KG1 (cell line): ENCODE results near the gene EPS8.

Source experiments
- DNase-seq: peaks from one replicate; lab custom pipeline; 2025; lab: John Stamatoyannopoulos, UW

EPS8 gene

DNA sequence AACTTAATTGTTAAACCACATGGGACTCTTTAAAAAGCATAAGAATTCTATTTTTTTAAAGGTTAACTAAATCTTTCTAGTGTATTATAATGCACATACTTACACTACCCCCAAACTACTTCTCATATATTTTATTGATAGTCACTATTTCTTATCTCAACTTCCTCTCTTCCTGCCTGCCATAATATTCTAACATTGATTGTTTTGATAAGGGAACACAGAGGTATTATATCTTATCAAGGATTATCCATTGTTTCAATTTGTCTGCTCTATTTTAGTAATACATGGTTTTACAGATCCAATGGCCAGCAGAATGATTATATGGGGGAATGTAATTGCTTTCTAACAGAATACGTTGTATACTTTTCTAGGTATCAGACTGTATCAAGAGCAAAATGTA, 98.9 kb downstream of the EPS8 start:
- DNase-seq = no peak

DNA sequence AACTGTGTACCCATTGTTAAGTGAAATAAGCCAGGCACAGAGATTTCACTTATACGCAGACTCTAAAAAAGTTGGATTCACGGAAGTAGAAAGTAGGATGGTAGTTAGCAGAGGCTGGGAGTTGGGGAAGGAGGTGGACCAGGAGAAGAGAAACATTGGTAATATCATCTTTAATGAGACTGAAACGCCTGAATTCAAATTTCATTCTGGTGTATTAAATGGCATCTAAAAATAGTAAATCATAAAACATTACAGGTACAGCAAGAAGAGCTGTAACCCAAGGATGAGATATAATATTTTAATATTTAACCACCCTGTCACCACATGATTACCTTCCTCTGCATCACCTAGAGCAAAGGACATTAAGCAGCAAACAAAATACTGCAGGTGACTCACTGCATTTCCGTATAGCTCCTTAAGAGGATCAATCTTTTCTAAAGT, 99.4 kb downstream of the EPS8 start:
- DNase-seq = no peak

DNA sequence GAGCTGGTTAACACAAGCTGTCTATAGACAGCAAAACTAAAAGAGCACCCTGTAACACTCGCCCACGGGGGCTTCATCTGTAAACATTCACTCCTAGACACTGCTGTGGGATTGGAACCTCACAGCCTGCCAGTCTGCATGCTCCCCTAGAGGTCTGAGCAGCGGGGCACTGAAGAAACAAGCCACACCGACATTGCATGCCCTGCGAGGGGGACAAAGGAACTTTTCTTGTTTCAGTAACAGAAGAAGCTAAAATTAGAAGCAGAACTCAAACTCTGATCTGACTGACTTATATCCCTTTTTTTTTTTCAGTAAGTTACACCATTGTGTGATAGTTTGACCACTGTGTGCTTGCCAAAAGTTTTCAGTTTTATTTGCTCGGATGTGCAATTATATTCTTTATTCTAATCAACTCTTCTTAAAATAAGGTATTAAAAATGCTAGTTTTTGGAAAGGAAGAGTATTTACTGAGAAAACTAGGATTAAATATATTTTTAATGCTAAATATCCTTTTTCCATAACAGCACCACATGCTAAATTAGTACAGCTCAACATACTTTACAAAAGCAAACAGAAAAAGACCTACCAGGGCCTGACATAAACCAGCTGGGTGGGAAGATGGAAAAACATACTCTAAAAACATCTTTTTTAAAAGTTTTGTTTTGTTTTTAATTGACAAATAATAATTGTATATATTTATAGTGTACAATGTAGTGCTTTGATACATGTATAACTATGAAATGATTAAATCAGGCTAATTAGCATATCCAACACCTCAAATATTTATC, 100.2 kb downstream of the EPS8 start:
- no peak for DNase-seq

DNA sequence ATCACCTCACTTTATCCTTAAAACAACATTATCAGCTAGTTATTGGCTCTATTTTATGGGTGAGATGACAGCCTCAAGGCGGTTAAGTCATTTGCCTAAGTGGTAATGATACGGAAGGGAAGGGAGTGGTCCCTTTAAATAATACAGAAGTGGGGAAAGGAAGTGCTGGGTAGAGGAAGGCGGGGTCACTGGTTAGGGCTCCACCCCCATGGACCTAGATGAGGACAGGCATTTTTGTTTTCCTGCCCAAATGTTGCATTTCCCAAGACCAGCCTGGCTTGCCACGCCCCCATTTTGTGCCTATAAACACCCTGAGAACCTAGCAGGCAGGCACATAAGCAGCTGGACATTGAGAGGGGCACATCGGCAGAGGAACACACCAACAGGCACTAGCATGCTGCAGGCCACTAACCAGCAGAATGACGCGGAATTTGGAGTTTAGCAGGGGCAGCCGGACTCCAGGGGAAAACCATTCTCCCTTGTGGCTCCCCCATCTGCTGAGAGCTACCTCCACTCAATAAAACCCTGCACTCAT, 100.9 kb downstream of the EPS8 start:
- no peak for DNase-seq

DNA sequence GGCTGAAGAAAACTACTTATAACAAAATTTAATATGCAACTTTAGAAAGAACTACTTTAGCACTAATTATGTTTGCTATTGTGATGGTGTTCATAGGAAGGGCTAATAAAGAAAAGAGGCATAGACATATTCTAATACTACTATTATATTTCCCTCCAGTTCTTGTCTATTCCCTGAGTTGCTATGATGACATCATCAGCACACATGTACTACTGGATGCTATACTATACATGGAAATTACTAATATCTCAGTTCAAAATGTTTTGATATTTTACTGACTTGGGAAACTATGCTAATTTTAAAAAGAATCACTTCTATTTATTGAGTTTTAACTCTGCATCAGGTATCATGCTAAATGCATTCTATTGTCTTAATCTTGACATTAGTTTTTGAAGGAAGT, 101.6 kb downstream of the EPS8 start:
- no peak for DNase-seq

DNA sequence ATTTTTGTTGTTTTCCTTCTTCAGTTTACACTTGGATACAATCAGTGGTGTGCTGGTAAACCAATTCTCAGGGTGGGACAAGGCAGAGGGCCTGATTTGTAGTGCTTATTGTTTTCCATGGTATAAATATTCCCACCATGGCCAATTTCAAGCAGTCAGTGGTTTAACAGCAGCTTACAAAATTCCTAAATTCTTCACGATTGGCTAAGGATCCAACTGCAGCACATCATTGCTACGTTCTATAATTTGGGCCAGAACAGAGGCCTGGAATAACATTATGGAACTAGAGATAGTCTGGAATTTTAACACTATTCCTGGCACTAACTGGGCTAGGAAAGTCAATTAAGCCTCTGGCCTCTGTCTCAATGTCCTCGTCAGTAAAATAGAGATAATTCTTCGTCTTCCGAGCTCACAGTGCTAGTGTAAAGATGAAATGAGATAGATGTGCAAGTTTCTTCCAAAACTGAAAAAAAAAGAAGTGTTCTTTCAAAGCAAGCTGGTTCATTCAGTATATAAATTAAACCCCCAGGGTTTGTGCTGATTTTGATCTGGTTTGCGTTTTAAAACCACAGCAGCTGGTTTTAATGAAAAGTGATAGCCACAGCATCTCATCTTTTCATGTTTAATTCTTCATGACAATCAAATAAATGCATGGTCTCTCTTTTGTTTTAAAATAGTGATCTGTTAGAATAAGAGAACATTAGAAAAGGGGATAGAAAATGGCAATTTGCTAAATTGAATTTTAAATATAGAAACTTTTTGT, 104.1 kb downstream of the EPS8 start:
- no peak for DNase-seq

DNA sequence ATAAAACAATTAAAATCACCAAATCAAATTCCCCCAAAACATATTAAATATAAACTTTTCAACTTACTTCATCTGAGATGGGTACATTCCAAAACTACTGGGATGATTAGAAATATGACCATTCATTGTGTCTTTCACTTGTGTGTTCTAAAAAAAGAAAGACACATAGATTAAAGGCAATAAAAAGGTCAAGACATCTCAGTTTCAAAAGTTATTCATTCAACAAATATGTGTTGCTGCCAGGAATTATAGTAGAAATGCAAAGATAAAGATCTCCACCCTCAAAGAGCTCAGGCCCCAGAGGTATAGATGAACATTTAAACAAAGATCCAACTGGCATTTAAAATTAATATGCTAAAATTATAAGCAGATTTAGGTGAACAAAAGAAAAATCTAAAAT, 106.4 kb downstream of the EPS8 start:
- DNase-seq = no peak

DNA sequence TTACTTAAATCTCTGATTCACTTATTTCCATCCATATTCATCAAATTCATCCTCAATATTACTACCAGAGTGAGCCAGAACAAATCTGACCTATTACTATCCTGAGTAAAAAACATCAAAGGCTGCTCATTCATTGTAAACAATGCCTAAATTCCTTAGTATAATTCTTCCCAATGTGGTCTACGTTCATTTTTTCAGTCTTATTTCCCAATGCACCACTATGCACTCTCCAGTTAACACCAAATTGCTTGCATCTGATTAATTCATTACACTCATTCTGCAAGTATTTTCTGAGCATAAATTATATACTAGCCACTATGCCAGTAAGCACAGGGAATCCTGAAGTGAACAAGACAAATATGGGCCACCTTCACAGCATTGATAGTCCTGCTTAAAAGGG, 110.0 kb downstream of the EPS8 start:
- no peak for DNase-seq

DNA sequence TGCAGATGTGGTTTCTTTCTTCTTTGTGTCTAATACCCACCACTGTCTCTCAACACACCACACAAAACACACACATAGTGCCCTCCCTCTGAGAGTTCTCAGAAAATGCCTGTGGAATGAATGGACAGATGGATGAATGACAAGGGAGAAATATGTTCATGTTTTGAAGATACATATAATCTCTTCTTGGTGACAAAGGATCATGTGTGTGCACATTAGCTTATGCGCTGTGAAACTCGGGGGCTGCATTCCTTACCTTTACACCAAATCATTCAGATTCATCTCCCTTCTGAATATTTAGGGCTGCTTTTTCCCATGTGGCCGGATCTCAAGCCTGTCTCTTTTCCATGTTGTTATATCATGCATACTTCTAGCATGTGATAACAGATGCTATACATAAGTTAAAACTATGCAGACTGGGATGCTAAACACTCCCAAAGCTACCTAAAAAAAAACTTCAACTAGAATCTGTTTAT, 111.4 kb downstream of the EPS8 start:
- no peak for DNase-seq

DNA sequence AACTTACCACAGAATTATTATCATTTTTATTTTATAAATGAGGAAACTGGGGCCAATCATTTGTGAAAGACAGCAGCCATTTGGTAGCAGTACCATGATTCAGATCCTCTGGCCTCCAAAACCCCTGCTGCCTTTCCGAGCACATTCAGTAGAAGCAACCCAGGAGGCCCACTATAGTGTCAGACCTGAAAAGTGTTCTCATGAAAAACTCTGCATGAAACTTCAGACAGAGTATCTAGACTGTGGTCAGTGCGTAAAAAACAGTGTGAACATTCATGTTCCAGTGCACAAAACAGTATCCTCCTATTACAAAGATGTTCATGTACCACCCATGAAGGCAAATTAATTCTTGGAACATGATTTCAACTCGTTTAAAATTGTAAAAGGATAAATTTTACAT, 112.0 kb downstream of the EPS8 start:
- no peak for DNase-seq

DNA sequence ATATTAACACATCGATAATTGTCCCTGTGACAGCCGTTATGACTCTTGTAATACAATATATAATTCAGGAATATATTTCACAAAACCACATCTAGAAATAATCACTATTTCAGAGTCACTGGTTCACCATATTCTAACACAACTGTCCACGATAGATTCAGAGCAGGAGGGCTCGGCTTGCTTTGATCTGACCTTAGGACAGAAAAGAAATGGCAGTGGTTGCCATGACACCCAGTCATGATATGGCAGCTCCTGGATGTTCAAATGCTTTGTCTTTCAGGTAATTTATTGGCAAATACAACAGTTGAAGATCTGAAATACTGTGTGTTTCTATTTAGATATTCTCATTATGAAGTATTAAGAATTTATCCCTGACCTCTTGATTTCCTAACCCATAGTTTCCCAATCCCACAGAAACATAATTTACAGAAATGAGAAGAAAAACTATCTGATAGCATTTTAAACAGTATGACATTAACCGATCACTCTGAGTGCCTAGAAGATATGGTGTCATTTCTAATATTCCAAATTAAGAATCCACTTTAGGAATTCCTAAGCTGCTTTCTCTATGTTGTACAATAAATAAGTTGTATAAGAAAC, 116.4 kb downstream of the EPS8 start:
- no peak for DNase-seq

DNA sequence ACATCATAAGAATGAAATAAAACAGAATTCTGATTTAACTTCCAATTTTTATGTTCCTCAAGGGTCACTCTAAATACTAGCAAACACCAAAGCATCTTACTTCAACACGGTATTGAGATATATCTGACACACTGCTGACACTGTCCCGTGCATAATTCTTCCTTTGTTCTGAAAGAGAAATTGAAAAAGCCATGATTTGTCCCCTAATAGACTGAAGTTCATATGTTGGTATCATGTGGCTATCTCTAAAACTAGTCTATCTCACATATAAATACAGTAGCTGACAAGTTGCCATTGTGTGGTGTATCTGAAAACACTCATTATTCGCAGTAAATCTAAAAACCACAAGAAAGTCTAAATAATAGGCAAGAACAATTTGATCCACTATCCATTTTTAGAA, 118.4 kb downstream of the EPS8 start:
- DNase-seq = no peak

DNA sequence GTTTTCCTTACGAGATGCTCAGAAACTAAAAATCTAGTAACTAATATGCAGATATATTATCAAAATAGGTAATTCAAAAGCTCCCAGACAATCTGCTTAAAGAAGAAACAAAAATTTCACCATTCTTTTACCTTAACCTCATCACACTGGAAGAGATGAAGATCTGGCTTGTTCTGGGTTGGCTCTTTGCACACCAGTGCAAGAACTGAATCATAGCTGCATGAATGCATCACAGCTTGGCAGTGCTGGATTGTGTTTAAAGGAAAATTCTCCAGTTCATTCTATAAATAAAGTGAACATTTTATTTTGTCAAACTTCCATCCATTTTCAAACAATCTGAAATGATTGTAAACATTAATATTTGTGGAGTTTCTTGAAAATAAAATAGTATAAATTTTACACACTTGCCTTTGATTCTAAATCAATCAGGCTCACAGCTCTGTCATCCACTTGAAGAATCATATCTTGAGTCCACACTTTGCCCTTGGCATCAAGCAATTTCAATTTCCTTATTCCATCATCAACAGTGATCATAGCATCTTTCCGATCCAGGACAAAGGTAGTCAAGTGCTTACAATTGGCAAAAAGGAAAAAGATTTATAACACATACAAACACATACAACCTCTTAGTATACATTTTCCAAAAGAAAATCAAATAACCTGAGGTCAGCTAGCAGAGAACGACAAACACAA, 119.8 kb downstream of the EPS8 start:
- no peak for DNase-seq

DNA sequence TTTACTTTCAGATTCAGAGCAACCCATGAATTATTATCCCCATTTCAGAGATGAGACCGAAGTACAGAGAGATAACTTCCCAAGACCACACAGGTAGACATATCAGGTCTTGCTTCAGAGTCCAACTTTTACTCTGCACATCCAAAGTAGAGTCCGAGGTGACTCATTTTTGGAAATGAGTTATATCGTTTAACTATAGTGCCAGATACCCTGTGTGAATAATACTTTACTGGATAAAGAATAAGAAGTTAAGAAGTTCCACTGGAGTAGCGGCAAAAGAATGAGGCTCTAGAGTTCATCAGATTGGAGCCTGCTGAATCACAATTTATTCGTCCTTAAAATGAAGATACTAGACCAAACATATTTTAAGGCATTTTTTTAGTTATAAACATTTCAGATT, 124.7 kb downstream of the EPS8 start:
- DNase-seq = no peak

DNA sequence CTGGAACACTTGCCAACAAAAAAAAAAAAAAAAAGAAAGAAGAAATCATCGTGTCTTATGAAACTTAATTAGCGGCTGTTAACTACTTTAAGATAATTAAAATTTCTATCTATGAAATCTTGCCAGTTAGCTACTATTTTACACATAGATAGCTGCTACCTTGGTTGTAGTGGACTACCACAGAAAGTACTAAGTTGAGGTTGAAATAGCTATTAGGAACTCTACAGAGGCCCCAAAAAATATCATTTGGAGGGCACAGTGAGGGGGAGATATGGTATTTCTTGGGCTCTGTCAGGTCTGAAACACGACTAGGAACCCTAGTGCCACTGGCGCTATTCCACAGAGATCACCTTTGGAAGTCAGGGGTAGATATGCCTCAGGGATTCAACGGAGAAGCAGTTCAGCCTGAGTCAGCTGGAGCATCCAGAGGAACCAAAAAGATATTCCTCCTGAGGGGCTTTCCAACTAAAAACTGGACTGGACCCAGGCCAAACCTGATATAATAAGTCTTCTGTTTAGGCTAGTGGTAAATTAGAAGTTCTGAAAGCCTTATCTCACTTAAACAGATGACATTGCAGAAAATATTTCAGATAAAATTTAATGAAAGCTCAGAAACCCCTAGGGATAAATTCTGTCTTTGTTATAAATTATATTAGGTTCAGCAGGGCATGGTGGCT, 126.1 kb downstream of the EPS8 start:
- no peak for DNase-seq

DNA sequence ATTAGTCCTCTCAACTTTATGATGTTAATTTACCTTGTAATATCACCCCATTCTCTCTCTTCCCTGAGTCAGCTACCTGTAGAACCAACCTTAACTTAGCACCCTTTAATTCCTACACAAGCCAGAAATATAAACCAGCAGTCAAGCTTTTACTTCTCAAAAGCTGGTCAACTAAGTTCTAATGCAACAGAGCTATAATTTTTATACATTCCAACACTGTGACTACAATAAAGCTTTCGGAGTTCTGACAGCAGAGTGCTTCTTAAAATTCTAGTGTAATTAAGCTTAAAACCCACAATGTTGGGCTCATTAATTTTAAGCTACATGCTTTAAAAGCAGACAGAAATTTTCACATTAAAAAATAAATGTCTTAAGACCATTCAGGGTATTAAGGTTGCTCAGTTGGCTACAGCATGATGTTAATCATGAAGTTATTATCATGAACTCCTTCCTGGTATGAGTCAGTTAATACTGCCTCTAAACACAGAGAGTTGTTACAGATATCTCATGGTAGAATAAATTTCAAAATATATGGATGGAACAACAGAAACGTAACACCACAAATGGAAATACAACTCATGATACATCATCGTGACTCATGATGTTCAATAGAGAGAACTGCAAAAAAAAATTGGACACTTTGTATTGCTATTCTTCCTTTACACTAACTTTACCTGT, 126.7 kb downstream of the EPS8 start:
- no peak for DNase-seq

DNA sequence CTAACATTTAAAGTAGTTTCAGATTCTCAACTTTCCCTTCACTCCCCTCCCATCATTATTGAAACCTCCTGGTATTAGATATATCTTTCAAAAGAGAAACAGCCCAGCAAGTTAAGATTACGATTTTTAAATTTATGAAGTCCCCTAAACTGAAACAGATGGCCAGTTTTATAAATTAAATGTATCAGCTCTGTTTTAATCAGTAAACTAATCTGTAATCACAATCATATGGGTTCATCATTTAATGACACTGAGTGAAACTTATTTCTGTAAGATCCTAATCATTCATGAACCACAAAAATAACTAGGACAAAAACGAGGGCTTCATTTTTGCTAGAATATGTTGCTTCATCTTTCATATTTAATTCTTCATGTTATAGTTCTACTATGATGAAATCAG, 137.8 kb downstream of the EPS8 start:
- DNase-seq = no peak

DNA sequence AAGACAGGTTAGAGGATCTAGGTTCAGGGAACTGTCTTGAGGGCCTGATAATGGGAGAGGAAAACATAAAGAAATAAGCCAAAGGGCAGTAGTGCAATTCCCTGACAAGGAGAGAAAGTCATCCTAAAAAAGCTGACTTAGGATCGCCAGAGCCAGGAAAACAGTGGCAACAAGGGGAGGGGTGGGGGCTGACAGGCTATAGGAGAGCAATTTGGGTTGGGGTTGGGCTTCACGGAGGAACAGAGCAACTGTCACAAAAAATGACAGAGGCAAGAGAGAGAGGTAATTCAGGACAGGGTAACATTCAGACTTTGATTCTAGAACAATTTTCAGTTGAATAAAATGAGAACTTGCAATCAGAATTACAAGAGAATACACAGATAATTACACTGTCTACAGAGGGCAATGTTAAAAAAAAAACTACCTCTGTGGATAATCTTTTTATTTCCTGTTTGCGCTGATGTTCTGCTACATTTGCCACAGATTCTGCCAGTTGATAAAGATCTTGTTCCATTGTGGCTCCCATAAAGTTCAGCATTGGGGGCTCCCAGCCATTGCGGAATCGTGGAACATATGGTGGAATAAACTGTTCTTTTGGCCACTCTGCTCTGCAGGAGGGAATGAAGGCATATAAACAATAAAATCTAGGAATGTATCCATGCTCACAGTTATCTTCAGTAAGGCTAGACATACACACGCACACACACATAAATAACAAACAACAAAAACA, 138.6 kb downstream of the EPS8 start:
- no peak for DNase-seq

DNA sequence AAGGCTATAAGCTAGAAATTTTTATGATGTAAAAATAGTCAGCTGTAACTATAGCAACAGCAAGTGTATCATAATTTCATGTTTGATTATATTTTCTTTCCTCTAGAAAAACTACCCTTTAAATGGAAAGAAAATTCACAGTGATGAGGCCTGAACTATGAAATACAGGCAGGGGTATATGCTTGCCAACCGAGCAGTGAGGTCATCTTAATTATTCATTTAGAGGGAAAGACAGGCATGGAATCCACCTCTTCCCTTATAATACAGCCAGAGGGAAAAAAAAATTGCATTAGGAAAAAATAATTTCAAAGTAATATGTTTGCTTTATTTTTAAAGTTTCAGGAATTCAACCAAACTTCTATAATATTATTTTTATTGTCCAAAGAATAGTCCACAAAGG, 139.8 kb downstream of the EPS8 start:
- DNase-seq = no peak

DNA sequence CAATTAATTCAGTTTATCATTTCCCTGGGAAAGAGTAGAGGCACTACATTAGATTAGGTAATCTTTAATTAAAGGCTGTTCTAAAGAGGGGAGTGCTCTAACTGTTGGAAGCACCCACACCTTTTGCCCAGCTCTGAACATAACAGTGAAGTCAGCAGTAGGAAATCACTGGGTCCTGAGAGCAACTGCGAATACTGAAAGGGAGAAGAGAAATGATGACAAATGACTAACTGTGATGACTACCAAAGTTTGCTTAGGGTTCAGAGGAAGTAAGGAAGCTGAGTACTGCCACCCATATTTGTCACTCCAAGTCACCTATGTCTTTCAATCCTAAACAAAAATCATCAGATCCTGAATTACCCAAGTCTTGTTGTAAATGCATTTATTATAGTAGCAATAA, 140.6 kb downstream of the EPS8 start:
- DNase-seq = no peak
